NT2/D1 (cell line): ENCODE measurements around the gene TENT4B.

ENCODE experiments used
- YY1 ChIP-seq: IDR thresholded peaks from 2 replicates; pipeline ENCODE4 v1.6.1; 2011; ENCODE audit not compliant: insufficient read length, insufficient read depth
- ZNF274 ChIP-seq: IDR thresholded peaks from 2 replicates; pipeline ENCODE4 v1.6.1; 2011; ENCODE audit warnings: mild to moderate bottlenecking, low read depth, low read length

DNA sequence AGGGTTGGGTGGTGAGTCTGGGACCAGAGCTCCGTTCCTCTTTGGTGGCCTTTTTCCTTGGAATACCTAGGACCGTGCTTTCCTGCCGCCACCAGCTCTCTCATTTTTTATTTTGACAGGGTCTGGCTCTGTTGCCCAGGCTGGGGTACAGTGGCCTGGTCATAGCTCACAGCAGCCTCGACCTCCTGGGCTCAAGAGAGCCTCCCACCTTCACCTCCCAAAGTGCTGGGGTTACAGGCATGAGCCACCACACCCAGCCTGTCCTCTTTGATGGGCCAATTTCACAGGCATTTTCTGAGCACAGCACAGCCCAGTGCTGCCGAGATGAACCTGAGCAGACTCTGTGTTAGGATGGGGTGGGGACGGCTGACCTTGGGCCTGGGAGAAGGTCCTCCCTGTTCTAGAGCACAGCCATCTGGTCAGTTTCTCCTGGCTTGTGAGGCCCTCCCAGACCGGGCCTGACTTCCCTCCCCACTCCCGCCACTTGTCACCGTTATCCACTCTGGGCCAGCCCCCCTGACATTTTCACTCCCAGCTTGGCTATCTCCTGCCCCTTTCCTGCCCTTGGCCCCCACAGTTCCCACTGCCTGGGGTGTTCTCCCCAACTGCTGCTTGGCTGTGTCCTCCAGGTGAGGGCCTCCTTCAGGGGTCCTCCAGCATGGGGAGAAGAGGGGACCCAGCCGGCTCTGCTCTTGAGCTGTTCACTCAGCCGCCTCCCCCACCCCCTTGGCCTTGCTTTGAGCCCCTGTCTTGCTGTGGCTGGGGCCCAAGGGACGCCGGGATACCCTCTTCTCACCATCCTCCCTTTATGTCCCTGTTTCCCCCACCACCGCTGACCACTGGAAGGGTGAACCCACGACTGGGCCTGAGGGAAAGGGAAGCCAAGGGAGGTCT lies 118.3 kb downstream of the TENT4B start:
- TF ChIP-seq ZNF274 (no peak), YY1 (no peak)
